NCI-H128 (cell line): ENCODE measurements around the gene HLCS.

Experiments used
- DNase-seq: peaks from one replicate; lab custom pipeline; 2025; ENCODE audit not compliant: unreplicated experiment; lab: John Stamatoyannopoulos, UW

HLCS gene

GRCh38 chr21:36887963-36888362 lies 78.5 kb downstream of the HLCS start:
- no peak for DNase-seq

GRCh38 chr21:36883532-36884486 lies 82.7 kb downstream of the HLCS start:
- no peak for DNase-seq

GRCh38 chr21:36882776-36883175 lies 83.7 kb downstream of the HLCS start:
- DNase-seq: no peak

GRCh38 chr21:36881228-36881627 lies 85.2 kb downstream of the HLCS start:
- no peak for DNase-seq

GRCh38 chr21:36879827-36880226 lies 86.6 kb downstream of the HLCS start:
- no peak for DNase-seq

GRCh38 chr21:36877741-36878140 lies 88.7 kb downstream of the HLCS start:
- DNase-seq: no peak

GRCh38 chr21:36874665-36875064 lies 91.8 kb downstream of the HLCS start:
- no peak for DNase-seq

- no peak for DNase-seq
These were observed 93.0 kb downstream of the HLCS start for GRCh38 chr21:36873513-36873912.

GRCh38 chr21:36867291-36867905 lies 99.1 kb downstream of the HLCS start:
- DNase-seq: no peak

GRCh38 chr21:36866419-36866818 lies 100.0 kb downstream of the HLCS start:
- no peak for DNase-seq

GRCh38 chr21:36864974-36865373 lies 101.5 kb downstream of the HLCS start:
- DNase-seq: no peak

- DNase-seq: no peak
These were observed 103.2 kb downstream of the HLCS start for GRCh38 chr21:36863260-36863659.

GRCh38 chr21:36861595-36862323 lies 104.7 kb downstream of the HLCS start:
- no peak for DNase-seq

GRCh38 chr21:36860736-36861594 lies 105.5 kb downstream of the HLCS start:
- no peak for DNase-seq

GRCh38 chr21:36859744-36860501 lies 106.5 kb downstream of the HLCS start:
- no peak for DNase-seq

GRCh38 chr21:36858320-36858957 lies 108.0 kb downstream of the HLCS start:
- no peak for DNase-seq

- DNase-seq: no peak
These were observed 109.8 kb downstream of the HLCS start for GRCh38 chr21:36856643-36857042.

GRCh38 chr21:36854391-36854790 lies 112.1 kb downstream of the HLCS start:
- DNase-seq: no peak

- DNase-seq: no peak
These were observed 113.6 kb downstream of the HLCS start for GRCh38 chr21:36852864-36853263.

- DNase-seq: no peak
These were observed 114.2 kb downstream of the HLCS start for GRCh38 chr21:36852293-36852692.
